ENCODE results near the gene A2M.
A peak's percentile ranks its signal among the peaks of the same experiment; 100 is the strongest.

A2M gene

DNA sequence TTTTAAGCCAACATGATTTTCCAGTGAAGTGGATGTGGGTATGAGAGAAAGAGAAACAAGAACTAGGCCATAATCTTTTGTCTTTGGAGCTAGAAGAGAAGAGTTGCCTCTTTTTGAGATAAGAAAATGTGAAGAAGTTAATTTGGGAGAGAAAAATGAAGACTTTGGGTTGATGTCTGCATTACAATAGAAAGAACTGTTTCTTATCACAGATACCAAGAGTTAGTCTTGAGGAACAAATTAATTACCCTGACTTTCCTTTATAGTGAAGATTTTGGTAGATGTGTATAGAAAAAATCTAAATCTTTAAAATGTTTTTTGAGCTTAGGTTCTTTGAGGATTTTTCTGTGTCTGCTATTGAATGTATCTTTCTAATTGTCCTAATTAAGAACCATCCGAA is 4.2 kb downstream of the A2M start:
- no peak for DNase-seq
- H3K36me3 Mint-ChIP-seq = no peaks in the 10 kb centered on the region
- H3K4me3 Mint-ChIP-seq = no peak overlapping the region
- no peak for ATAC-seq (replicated peaks)
- H3K27me3 Mint-ChIP-seq = peaks cover 0 to 4% of the 10 kb centered on the region in 2 donors
- H3K4me1 Mint-ChIP-seq = peaks cover 17 to 22% of the 10 kb centered on the region in 2 donors
- no peaks in the 10 kb centered on the region for H3K9me3 Mint-ChIP-seq
- no peak overlapping the region for H3K27ac Mint-ChIP-seq

DNA sequence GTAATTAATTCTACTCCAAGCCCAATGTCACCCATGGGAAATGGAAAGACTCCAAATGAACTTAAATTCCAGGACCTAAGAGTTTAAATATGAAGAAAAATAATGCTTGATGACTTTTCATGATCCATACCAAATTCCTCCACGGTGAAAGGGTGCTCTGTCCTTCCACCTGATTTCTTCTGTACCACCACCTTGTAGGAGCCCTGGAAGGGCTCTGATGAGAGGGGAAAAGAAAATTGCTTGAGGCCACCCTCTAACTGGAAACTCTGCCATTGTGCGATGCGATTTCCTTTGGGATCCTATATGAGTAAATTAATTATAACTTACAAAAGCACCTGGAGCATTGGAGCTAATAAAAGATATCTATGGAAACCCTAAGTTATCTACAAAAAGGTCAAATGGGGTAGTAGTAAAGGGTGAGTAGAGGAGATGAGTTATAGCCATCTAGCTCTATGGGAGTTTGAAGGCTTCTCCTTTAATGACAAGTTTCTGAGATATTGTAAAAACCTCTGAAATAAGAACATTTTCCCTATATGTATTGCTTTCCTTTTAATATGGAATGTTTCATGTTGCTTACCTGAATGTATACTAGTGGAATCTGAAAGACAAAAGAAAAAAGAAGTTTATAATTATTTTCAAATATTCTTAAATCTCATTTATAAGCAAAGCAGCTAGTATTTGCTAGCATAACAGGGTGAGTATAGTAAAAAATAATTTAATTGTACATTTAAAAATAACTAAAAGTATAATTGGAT is 5.8 kb downstream of the A2M start:
- H3K9me3 Mint-ChIP-seq = no peaks in the 10 kb centered on the region
- ATAC-seq (replicated peaks) = no peak

DNA sequence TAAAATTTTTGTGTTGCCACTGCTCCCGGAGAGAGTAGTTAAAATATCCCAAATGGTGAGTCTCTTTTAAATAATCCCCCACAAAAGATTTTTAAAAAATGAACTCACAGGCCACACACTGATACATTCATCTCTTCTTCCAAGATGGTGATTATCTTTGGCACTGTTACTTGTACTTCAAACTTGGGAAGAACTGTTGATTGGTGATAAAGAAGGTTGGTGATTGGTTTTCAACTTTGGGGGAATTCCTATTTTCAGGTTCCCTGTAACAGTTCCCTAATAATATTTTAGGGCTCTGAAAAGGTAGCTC is 6.6 kb downstream of the A2M start:
- no peak overlapping the region for H3K4me3 Mint-ChIP-seq
- ATAC-seq (replicated peaks) (no peak), DNase-seq (no peak)
- peaks cover 0 to 4% of the 10 kb centered on the region in 2 donors for H3K27me3 Mint-ChIP-seq
- H3K27ac Mint-ChIP-seq = no peak overlapping the region
- no peaks in the 10 kb centered on the region for H3K9me3 Mint-ChIP-seq
- H3K4me1 Mint-ChIP-seq = peaks cover 4 to 6% of the 10 kb centered on the region in 2 donors
- H3K36me3 Mint-ChIP-seq = no peaks in the 10 kb centered on the region

More for the DNA sequence above, 5.8 kb downstream of the A2M start:
- H3K4me1 Mint-ChIP-seq = peaks cover 4 to 6% of the 10 kb centered on the region in 2 donors
- no peak overlapping the region for H3K4me3 Mint-ChIP-seq
- peaks cover 0 to 4% of the 10 kb centered on the region in 2 donors for H3K27me3 Mint-ChIP-seq
- DNase-seq = no peak
- H3K27ac Mint-ChIP-seq = no peak overlapping the region
- no peaks in the 10 kb centered on the region for H3K36me3 Mint-ChIP-seq

DNA sequence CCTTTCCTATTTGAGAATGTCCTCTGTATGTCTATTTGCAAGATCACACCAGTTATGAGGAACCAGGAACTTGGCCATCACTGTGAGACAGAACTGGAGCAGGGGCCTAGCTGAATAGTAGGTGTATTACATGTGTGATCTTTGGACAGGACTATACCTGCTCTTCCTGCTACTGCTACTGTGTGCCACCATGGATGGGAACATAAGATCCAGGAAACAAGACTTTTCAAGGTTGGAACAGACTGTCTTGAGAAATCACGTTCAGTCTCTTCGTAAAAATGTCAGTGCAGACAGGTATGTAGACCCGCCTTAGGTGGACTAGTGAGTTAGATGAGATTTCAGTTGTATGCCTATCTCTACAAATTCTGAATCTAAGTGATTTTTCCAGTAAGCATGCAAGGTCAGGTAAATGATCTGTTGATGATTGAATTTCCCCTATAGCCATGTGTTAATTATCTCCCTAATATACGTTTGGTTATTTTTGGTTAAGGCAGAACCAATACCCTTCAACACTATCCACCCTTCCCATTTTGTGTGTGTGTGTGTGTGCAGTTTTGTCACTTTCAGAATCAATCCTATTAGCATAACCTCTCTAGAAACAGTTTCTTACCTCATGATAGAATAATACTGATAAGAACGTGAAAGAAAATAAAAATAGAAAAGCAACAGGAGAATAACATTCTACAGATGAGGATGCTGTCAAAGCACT is 7.1 kb downstream of the A2M start:
- no peaks in the 10 kb centered on the region for H3K9me3 Mint-ChIP-seq
- DNase-seq (no peak), ATAC-seq (replicated peaks) (no peak)
- H3K4me1 Mint-ChIP-seq = peaks cover 4 to 6% of the 10 kb centered on the region in 2 donors
- H3K36me3 Mint-ChIP-seq = no peaks in the 10 kb centered on the region
- H3K4me3 Mint-ChIP-seq = no peak overlapping the region
- H3K27ac Mint-ChIP-seq = no peak overlapping the region
- H3K27me3 Mint-ChIP-seq = peaks cover 0 to 4% of the 10 kb centered on the region in 2 donors

DNA sequence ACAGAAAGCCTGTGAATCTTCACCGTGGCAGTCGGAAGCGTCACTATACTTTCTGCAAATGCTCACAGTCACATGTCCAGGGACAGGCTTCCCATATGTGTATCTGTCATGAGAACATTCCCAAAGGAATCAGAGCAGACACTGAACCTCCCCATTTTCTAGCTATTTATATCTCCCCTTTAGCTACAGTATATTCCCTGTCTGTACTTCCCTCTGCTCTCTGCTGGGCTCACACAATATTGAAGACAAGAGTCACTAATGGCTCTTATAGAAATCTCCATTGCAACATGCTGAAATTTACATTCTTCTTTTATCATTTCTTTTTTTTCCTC is 8.2 kb downstream of the A2M start:
- peaks cover 4 to 6% of the 10 kb centered on the region in 2 donors for H3K4me1 Mint-ChIP-seq
- no peaks in the 10 kb centered on the region for H3K9me3 Mint-ChIP-seq
- peaks cover 0 to 2% of the 10 kb centered on the region in 2 donors for H3K27me3 Mint-ChIP-seq
- no peaks in the 10 kb centered on the region for H3K36me3 Mint-ChIP-seq
- ATAC-seq (replicated peaks) (no peak), DNase-seq (no peak)
- no peak overlapping the region for H3K4me3 Mint-ChIP-seq
- no peak overlapping the region for H3K27ac Mint-ChIP-seq

DNA sequence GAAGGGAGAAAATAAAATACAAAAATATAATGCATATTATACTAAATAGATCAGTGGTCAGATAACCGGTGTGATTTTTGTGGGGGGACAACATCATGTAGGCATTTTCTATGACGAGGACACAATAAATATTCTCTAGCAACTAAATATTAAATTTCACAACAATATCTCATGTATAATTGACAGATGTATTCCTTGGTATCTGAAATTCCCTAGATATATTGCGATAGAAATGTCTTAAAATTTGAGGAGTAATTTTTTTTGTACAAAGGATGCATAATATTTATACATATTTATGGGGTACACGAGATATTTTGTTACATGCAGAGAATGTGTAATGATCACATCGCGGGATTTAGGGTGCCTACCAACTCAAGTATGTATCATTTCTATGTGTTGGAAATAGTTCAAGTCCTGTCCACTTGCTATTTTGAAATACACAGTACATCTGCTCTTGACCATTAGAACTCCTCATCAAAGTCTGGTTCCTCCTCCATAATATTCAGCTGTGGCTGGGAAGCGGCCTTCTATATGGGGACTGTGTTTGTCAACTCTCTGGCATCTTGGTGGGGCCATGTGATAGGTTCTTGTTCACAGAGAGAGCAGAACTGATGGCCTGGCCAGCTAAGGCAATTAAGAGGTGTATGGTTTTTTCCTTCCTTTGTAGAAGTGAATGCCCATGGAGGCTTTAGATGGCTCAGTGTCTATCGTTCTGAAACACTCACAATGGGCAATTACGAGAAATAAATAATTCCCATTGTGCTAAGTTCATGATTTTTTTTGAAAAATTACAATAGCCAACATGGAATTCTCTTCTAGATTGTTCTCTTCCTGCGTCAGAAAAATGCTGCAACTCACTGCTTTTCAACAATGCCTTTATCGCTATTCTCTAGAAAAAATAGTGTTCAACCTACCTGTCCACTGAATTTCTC is 8.8 kb downstream of the A2M start:
- H3K27me3 Mint-ChIP-seq = no peaks in the 10 kb centered on the region

DNA sequence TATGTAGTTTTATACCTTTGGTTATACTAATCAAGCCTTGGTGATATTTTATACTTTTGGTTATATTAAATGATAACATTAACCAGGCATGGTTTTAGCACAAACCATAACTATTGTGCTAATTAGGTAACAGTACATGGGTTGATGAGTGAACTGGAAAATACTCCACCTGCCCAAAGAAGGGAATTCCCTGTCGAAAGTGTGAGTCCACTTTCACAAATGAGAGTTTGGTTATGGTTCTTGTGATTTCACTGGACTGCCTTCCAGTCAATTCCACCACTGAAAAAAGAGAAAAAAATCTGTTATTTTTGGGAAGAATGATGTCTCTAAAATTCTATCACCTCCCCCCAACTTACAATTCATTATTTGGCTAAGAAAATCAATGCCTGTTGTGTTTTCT is 9.7 kb downstream of the A2M start:
- H3K27ac Mint-ChIP-seq = no peak overlapping the region
- no peaks in the 10 kb centered on the region for H3K27me3 Mint-ChIP-seq
- H3K36me3 Mint-ChIP-seq = no peaks in the 10 kb centered on the region
- DNase-seq = no peak
- no peak for ATAC-seq (replicated peaks)
- H3K4me1 Mint-ChIP-seq = peaks cover under 1% of the 10 kb centered on the region in 2 donors
- no peak overlapping the region for H3K4me3 Mint-ChIP-seq
- no peaks in the 10 kb centered on the region for H3K9me3 Mint-ChIP-seq

More for the DNA sequence above, 8.8 kb downstream of the A2M start:
- H3K27ac Mint-ChIP-seq = no peak overlapping the region
- ATAC-seq (replicated peaks) (no peak), DNase-seq (no peak)
- no peaks in the 10 kb centered on the region for H3K36me3 Mint-ChIP-seq
- no peak overlapping the region for H3K4me3 Mint-ChIP-seq
- peaks cover 4 to 6% of the 10 kb centered on the region in 2 donors for H3K4me1 Mint-ChIP-seq
- H3K9me3 Mint-ChIP-seq = no peaks in the 10 kb centered on the region

DNA sequence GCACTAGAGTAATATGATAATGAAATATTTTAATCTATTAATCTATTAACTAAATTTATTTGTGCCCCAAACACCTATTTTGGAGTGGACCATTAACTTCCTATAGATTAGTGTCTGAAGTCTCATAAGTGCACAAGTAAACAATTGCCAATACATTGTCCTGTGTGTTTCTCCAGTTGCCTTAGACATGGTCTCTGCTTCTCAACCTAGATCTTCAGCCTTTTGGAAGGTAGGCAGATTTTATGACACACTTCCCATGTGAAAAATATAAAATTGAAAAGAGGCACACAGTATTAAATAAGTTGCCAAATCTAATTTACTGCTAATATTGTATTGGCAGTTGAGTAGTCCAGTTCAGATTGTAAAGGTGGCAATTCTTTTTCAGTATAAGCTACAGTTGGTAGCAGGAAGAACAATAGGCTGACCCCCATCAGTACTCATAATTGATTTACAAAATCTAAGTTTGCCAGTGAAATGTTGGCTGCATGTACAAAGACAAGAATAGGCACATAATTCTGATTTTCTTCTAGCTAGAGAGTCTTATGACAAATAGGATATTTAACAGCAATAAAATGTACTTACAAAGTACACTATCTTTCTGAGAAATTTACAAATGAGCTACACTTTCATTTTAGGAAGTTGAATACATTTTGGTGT is 10.8 kb downstream of the A2M start:
- Mint-ChIP-seq H3K27me3 (no peaks in the 10 kb centered on the region), H3K4me3 (no peak overlapping the region), H3K27ac (no peak overlapping the region), H3K36me3 (no peaks in the 10 kb centered on the region), H3K4me1 (no peaks in the 10 kb centered on the region), H3K9me3 (no peaks in the 10 kb centered on the region)
- ATAC-seq (replicated peaks) = no peak
- DNase-seq = no peak

DNA sequence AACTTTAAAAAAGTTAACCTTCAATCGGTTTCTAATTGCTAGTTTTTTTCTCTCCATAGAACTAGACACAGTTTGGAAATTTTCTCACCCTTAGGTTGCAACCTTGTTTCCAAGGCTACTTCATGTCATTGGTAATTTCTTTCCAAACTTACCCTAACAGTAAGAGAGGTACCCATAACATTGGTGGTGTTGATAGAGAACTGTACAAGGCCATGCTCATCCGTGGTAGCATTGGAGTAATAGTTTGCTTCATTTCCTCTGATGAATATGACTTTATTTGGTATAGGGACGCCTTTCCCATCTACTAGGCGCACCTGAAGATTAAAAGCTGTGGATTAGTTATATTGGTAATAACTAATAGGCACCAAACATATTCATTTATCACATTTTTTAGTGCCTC is 11.6 kb downstream of the A2M start:
- H3K4me1 Mint-ChIP-seq = no peaks in the 10 kb centered on the region
- H3K4me3 Mint-ChIP-seq = no peak overlapping the region
- H3K27me3 Mint-ChIP-seq = no peaks in the 10 kb centered on the region
- H3K27ac Mint-ChIP-seq = no peak overlapping the region
- no peaks in the 10 kb centered on the region for H3K36me3 Mint-ChIP-seq
- DNase-seq (no peak), ATAC-seq (replicated peaks) (no peak)
- H3K9me3 Mint-ChIP-seq = no peaks in the 10 kb centered on the region

DNA sequence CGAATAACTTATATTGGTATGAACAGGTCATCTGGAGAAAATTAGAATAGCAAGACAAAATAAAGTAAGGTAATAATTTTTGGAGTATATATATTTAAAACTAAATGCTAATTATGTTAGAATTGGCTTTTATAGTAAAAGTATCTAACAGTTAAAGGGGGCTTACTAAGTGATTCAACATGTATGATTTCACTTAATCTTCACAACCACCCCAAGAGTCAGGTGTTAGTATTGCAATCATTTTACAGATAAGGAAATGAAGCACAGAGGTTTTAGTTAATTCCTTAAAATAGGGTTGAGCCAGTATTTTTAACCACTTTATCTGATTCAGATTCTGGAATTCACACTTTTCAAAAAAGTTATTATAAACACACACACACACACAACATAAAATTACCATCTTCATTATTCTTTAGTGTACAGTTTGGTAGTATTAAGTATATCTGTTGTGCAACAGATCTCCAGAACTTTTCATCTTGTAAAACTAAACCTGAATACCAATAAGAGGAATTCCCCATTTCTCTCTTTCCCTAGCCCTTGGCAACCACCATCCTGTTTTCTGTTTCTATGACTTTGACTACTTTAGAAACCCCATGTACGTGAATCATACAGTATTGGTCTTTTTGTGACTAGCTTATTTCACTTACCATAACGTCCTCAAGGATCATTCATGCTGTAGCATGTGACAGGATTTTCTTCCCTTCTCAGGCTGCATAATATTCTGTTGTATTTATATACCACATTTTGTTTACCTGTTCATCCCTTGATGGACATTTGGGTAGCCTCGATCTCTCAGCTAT is 12.5 kb downstream of the A2M start:
- peak; percentile 33 to 52 for ATAC-seq (replicated peaks)
- Mint-ChIP-seq H3K36me3 (no peaks in the 10 kb centered on the region), H3K27me3 (no peaks in the 10 kb centered on the region), H3K4me3 (no peak overlapping the region), H3K27ac (no peak overlapping the region), H3K4me1 (no peaks in the 10 kb centered on the region), H3K9me3 (no peaks in the 10 kb centered on the region)
- DNase-seq = no peak

DNA sequence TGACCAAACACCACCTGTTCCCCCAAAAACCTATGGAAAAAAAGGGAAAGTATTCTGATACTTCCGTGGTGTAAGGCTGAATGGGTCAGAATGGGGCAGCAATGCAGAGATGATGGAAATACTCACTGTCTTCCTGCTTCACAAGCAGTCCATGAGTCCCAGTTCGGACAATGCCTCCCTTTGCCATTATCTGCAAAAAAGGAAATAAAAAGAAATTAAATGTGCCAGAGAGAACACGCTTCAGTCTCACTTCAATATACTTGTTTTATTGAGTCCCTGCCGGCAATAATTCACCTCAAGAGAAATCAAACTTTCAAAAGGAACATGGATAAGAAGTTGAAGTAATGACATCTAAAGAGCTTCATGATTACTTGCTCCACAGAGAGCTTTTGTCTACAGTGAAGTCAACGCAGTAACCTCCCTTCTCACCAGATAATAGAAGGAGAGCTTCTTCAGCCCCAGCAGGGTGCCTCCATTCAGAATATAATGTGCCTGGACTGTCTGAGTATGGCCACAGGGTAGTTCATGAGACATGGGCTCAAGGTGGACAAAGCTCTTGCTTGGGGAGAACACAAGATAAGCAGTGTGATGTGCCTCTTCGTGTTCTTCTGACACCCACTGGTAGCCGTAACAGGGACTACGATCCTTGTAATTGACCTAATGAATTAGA is 14.6 kb downstream of the A2M start:
- Mint-ChIP-seq H3K4me3 (no peak overlapping the region), H3K36me3 (no peaks in the 10 kb centered on the region), H3K27me3 (no peaks in the 10 kb centered on the region), H3K9me3 (no peaks in the 10 kb centered on the region), H3K4me1 (no peaks in the 10 kb centered on the region), H3K27ac (no peak overlapping the region)
- DNase-seq (no peak), ATAC-seq (replicated peaks) (no peak)

DNA sequence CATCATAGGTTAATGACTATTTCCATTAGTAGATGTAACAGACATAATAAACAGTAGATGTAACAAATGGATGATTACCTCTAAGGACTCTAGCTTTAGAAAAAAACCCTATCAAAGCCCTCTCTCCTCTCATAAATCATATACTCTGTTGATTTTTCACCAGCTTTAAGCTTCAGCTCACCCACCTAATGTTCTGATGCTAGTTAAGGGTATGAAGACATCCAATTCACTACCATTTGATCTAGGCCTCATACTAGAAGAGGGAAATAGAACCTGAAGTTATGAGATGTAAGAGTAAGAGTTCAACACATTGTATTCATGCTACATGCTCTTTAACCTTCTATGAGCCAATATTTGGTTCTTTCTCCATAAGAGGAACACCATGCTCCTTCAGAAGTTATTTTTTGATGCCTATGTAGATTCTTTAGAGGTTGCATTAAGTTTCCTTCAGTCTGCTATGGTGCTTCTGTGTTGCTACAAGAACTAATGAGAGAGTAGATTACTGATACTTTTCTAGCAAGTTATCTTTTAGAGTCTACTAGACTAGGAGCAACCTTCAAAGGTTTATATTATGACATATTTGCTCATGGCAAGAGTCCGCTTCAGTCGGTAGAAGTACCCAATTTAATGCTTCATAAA is 16.0 kb downstream of the A2M start:
- no peaks in the 10 kb centered on the region for H3K9me3 Mint-ChIP-seq
- H3K27ac Mint-ChIP-seq = no peak overlapping the region
- H3K36me3 Mint-ChIP-seq = no peaks in the 10 kb centered on the region
- H3K4me1 Mint-ChIP-seq = no peaks in the 10 kb centered on the region
- H3K4me3 Mint-ChIP-seq = no peak overlapping the region
- no peaks in the 10 kb centered on the region for H3K27me3 Mint-ChIP-seq
- no peak for ATAC-seq (replicated peaks)
- DNase-seq = no peak

DNA sequence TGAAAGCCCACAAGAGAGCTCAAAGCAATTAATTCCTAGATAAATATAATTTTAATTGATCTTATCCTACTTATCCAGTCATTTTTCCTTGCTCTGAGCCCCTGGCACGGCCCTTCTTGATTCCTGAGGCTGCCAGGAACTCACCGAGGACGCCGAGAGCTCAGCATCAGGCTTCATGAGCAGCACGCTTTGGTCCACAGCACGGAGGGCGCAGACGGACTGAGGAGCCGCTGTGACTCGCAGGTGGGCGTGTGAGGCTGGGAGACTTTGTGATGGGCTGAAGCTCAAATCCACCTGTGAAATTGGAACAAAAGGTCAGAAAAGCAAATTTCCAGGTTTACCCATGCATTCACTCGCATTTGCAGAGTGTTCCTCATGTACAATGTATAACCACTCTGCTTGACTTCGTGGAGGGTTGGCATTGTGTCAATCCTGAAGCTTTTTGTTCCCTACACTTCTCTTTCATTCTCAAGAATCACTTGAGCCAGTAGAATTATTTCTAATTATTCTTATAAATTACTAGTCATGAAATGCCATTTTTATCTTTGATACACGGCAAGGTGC is 17.2 kb downstream of the A2M start:
- no peak overlapping the region for H3K27ac Mint-ChIP-seq
- H3K9me3 Mint-ChIP-seq = no peaks in the 10 kb centered on the region
- no peak for ATAC-seq (replicated peaks)
- H3K4me1 Mint-ChIP-seq = no peaks in the 10 kb centered on the region
- H3K36me3 Mint-ChIP-seq = no peaks in the 10 kb centered on the region
- DNase-seq = no peak
- no peak overlapping the region for H3K4me3 Mint-ChIP-seq
- no peaks in the 10 kb centered on the region for H3K27me3 Mint-ChIP-seq
